GM21529 (cell line): ENCODE results near the gene SNCB.

Experiments
- ATAC-seq: cut with Tn5 transposase; IDR thresholded peaks from one replicate; pipeline ENCODE4 v1.9.1; 2021; ENCODE audit not compliant: unreplicated experiment

SNCB gene

DNA sequence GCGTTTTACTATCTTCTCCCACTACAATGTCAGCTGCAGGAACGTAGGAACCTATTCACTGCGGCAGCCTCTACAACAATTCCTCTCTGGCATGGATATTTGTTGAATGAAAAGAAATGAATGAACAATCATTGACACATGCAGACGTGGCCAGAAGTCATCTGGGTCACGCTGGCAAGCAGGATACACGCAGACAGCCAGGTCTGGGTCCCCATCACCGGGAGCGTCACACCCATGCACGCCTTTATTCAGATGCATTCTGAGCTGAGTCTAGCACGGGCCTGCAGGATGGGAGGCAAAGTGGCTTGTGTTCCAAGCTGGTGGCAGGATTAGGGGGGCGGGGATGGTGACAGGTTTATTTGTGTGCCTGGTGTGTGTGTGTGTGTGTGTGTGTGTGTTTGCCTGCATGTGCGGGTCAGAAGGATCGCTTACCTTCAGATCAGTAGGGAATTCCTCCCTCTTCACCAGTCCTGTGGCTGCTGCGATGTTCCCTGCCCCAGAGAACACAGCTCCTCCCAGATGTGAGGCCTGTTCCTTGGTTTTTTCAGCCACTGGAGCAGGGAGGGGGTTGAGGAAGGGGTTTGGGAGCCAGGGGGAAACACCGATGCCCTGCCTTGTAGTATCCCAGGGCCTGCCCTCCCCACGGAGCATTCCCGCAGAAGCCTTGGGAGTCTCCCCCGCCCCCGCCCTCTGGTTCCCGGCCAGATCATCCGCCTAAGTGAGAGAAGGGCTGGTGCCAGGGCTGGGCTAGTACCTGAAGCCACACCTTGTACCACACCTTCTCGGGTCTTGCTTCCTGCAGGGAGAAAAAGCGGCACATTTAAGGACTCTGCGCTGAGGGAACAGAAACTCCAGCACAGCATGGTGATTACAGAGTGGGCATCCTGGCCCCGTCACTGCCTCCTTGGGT, 4.1 kb downstream of the SNCB start:
- ATAC-seq, result no peak

DNA sequence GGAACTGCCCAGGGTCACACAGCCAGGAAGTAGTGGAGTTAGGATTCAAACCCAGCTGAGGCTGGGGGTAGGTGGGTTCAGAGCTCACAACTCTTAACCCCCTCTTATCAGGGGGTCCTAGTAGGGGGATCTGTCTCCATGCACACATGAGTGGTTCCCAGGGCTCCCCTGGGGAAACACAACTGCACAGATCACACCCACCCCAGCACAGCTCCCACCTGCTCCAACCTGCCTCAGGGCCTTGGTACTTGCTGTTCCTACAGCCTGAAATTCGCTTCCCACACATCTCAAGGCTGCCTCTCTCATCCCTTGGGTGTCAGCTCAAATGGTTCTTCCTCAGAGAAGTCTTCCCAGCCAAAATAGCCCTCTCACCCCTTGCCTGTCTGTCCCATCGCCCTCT, 4.8 kb downstream of the SNCB start:
- no peak for ATAC-seq

DNA sequence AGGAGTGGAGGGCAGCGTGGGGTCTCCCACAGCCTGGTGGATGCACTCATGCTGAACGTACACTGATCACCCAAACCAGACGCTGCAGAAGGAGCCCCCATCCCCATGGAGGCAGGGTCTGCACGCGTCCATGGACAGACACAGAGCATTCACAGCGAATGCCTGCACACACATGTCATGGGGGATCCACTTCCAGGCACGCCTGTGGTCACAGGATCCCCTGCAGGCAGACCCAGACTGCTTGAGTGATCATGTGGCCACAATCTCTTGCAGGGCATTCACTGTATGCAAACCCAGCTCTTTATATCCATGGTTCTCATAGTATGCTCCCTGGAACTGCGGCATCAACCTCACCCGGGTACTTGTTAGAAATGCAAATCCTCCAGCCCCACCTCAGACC, 5.4 kb downstream of the SNCB start:
- no peak for ATAC-seq

DNA sequence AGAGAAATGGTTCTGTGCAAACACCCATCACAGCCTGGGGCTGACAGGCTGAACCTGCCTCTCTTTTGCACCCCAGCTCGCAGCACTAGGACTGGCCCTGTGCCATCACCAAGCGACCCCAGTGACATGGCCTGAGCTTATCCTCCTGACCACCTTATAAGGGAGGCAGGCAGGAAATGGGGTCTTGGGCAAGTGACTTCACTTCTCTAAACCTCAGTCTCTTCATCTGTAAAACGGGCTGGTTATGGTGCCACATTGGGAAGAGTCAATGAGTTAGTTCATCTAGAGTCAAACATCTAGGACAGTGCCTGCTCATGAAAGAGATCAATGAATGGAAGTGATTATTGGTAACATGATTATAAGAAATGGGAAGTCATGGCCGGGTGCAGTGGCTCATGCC, 6.2 kb downstream of the SNCB start:
- no peak for ATAC-seq

DNA sequence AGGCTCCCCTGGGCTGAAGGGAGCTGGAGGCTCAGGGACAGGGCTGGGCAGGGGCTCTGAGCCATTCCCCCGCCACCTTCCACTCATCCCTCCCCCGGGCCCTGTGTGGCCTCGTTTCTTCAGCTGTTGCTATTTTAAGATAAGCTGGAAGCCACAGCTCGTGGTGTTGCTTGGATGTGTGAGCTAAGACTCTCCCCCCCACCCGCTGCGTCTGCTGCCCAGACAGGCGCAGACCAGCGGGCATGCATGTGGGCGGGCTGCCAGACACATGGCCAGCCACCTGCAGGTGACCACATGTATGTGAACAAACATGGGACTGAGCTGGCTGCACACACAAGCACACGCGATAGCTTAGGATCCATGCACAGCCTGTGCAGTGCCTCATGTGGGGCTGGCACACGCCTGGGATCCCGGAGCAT, 8.7 kb downstream of the SNCB start:
- no peak for ATAC-seq

DNA sequence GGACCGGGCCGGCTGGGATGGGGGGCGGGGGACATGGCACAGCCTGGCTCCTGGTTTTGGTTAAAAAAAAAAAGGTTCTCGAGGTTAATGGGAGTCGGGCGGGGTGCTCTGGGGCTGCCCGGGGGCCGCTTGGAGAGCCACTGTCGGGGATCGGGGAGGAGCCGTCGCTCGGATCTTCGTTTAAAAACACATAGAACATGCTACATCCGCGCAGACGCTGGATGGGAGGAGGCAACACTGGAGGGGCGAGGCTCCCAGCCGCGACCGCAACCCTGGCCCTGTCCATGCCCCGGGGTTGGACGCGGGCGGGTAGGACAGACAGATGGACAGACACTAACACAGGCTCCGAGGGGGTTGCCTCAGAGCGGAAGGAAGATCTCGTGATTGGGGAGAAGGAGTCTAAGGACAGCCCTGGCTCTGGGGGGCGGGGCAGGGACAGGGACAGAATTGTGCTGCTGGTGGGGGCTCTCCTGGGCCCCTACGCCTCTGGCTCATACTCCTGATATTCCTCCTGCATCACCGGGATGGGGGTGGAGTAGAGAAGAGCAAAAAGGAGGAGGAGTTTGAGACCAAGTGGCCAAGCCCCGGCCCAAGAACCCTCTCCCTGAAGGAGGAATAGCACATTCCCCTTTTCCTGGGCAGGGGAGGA, 9.9 kb downstream of the SNCB start:
- ATAC-seq, result no peak

DNA sequence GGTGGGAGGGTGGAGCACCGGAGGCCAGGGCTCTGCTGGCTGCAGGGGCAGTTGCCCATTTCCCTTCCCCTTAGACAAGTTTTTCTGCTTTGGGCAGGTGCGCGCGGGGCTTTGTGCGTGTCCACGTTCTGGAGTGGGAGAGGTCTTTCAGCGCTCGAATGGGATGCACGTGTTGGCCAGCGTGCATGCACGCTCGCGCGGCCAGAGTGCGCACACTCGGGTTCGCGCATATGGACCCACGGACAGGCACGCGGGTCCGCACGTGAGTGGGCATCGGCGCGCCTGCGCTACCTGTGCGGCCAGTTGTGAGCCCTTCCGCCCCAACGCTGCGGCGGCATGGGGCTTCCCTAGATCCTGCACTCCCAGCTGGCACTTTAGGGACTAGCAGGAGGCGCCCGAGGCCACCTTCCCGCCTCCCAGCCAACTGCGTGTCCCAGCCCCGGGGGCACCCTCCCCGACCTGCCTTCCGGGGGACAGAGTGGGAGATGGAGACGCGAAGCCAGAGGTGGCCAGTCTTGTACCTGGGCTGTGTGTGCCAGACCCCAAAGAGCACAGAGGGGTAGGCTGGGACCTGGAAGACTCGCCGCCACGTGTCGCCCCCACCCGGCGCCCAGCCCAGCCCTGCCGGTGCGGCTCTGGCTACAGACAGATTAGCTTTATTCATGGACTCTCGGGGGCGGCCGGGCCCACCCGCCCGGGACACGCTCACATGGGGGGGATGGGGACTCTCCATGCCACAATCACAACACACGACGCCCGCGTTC, 10.6 kb downstream of the SNCB start:
- ATAC-seq, result no peak

DNA sequence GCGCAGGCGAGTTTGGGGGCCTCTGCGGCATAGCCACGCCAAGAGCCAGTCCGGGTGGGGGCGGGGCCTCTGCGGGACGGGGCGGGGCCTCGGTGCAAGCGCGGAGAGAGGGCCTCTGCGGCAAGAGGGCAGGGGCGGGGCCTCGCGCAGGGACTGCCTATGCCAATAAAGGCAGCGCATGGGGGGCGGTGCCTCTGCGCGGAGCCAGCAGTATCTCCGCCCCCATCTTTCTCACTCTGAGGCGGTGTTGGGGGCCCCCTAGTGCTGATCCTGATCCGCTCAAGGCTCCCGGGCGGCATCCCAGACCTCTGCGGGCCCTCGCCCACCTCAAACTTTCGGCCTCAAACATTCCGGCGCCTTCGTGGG, 11.1 kb downstream of the SNCB start:
- peak; percentile 67 for ATAC-seq

DNA sequence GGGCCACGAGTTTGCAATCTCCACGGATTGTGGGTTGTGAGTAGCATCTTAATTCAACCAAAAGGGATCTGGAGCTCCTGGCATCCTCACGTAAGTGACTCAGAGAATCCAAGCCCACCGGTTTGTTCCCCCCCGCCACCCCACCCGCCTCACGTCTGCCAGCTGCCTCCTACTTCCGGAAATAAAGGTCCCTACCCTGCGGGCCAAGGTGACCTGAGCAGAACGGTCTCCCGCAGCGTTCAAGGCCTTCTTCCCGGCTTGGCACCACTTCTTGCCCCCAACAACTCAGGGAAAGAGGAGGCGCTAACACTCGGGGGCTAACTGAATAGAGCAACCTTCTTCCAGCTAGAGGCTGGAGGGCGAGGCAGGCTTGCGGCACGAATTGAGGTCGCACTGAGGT, 11.6 kb downstream of the SNCB start:
- no peak for ATAC-seq

DNA sequence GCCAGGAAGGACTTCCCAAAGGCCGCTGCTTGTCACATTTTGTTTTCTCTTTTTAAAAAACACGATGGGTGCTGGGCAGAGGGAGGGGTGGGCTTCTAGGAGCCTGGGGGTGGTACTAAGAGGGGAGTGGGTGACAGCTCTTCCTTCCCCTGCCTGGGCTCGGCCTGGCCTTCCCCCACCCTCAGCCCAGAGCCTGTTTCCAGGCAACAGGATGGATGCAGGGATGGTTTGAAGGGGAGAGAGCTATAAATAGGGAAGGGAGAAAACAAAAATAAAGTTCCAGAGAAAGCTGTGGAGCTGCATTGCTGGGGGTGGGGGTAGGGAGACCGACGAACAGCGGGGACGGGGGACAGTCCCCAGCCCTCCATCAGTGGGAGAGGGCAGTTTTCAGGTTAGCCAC, 13.8 kb downstream of the SNCB start:
- ATAC-seq, result no peak

DNA sequence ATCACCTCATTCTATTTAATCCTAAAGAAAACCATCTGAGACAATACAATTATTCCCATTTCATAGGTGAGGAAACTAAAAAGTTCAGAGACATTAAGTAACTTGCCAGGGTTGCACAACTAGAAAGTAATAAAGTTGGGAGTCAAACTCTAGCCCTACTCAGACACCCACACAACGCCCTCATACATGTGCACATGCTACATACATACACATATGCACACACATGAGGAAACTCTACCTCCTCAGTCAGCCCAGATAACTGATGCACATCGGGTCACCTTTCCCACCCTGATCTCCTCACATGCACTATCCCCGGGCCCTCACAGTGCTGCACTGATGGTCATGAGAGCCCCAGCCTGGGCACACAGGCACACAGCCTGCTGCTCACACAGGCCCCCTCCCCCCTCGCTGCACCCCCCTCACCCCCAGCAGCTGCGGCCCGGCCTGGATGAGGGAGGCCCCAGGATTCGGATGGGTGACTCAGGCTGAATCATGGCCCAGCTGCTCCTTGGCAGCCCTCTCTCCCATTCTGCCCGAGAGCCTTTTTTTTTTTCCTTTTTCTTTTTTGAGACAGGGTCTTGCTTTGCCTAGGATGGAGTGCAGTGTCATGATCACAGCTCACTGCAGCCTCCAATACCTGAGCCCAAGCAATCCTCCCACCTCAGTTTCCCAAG, 15.4 kb downstream of the SNCB start:
- no peak for ATAC-seq

DNA sequence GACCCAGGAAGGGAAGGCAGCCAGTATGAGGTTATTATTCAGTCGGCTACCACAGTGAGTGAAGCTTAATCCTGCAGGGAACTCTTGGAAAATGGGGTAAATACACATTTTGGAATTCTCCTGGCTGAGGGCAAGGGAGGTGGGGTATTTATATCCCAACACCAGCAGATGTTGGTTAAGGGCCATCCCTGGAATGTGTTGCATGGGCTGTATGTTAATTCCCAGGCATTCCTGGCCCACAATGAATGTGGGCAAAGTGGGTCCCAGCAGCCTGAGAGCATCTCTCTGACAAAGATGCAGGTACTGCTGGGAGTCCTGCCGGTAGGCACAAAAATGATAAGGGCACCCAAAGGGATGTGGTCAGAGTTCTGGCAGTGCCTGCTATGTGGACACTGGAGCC, 17.5 kb downstream of the SNCB start:
- ATAC-seq, result no peak

DNA sequence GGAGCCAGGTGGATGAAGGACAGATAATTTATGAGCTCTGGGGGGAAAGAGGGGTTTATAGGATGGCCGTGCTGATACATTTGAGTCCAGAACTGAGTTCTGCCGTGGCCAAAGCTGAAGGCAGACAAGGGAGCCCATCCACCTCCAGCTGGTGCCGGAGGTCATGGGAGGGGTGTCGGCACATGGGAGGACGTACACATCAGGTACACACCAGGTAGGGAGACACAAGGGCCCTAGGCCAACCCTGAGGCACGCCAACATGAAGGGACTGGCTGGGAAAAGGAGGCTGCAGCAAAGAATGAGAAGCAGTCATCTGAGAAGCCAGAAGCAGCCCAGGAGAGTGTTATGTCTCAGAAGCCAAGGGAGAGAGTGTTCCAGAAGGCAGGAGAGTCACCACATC, 18.3 kb downstream of the SNCB start:
- ATAC-seq, result no peak

DNA sequence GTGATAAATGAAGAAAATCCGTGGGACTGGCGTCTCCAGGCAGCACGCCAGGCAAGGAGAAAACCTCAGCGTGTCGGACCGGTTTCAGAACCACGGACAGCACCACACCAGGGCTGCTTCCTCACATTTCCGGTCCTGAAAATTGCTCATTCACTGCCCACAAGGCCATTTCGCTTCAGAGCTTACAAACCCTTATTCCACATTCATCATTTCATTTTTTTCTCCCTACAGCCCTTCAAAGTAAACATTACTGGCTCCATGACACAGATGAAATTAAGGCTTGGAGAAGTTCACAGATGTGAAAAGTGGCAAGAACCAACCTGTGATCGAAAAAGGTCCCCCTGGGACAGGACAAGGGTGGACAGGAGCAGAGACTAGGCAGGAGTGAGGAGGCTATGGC, 18.9 kb downstream of the SNCB start:
- ATAC-seq, result no peak

DNA sequence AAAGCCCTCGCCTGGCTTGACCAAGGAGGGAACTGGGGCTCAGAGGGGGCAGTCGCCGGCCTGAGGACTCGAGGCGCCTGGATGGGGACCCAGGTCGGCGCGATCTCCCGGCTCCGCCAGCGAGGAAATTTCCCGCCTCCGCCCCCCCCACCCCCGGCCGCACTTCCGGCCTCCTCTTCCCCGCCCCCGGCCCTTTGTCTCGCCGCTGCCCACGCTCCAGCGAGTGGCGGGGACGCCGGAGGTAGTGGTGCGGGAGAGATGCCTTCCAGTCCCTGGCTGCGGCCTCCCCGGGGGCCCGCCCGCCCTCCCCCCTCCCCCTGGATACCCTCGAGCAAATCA, 19.9 kb downstream of the SNCB start:
- ATAC-seq, result peak; percentile 22

DNA sequence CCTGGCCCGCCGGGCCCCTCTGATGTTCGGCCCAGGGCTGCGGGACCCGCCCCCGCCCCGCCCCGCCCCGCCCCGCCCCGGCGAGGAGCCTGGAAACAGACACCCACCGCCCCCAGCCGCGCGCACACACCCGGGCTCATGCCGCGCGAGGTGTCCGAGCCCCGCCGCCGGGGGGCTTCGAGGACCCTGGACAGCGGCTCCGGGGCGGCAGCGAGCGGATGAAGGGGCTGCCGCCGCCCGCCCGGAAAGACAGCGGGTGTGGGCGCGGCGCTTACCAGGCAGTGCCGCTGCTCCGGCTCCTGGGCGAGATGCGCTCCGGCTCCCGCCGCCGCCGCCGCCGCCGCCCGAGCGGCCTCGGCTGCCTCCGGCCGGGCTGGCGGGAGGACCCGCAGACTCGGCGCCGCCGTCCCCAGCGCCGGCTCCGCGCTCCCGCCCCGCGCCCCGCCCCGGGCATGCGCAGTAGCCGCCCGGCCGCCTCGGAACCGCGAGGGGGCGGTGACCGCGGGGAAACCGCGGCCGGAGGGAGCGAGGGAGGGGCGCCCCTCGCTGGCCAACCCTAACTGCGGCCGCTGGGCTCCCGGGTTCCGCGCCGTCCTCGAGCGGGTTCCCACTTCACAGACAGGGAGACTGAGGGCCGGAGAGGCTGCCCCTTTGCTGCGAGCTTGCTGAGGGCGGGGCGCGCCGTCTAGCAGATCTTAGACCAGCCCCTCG, 20.5 kb downstream of the SNCB start, which contains the start of gene GPRIN1:
Gene GPRIN1 (minus strand): TSS at position 433 of the 711 bp plus-strand sequence. CDS start 10,322 bp downstream, outside the sequence.
- ATAC-seq, result peak; percentile 81

DNA sequence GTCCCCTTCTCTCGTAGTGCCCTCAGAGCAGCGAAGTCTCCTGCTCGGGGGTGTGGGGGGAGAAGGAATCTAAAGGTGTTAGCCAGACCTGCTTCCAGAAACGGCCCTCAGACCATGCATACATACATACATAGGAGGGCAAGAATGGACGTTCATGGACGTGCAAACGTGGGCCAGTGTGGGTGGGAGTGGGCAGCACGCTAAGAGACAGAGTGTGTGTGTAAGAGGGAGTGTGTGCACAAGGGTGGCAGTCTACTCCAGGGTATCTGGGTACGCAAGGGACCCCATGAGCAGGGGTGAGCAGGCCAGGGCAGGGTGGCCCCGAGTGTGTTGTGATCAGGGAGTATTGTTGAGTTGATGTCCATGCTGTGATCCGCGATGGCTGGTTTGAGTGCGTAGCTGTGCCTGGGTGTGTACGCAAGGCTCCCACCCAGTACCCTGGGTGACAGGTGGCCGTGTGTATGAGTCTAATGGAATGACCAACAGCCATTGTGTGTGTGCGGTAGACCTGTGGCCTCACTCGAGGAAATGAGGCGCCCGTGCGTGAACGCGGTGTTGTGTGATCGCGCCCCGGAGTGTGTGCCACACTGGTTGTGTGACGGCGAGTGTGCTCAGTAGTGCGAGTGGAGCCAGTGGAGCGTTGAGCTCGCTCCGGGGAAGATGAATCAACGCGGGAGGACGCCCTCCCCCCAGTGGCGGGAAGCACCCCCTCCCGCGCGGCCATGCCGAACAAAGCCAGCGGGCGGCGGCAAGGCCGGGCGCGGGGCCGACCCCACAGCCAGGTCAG, 21.2 kb downstream of the SNCB start:
- peak; percentile 12 for ATAC-seq

DNA sequence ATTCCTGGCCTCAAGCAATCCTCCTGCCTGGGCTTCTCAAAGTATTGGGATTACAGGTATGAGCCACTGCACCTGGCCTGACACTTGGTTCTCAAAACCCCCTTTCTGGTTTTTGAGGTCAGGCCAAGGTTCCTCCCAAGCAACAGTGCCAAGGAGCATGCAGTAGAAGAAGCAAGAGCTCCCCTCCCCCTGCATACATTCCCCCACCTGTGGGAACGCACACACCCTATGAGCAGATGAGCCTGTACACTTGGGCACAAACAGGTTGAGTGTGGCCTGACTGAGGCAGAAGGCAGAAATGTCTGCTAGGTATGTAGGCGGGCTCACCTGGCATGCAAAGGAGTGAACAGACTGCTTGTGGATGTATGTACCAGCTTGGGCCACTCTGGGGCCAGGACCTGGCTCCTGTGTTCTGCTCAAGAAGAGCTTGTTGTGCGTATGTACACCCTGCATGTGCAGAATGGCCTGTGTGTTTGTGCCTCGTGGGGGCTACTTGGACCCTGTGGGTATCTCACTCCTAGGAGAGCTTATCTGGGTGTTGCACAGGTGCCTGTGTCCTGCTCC, 22.1 kb downstream of the SNCB start:
- ATAC-seq, result no peak

DNA sequence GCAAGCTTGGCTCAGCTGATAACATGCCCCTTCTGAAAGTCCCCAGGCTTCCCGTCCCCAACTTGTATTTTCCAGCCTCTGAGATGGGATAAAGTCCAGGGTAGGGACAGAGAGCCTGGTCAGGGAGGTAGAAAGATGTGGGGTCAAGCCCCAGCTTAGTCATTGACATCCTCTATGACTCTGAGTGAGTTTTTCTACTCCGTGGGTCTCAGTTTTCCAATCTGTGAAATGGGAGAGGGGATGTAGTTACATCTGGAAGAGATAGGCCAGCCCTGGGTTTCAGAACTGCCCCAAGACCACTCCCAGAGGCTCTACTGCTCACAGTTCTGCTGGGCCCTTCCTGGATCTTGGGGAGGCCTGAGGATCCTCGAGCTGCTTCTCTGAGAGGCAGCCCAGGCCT, 23.5 kb downstream of the SNCB start:
- ATAC-seq, result no peak

DNA sequence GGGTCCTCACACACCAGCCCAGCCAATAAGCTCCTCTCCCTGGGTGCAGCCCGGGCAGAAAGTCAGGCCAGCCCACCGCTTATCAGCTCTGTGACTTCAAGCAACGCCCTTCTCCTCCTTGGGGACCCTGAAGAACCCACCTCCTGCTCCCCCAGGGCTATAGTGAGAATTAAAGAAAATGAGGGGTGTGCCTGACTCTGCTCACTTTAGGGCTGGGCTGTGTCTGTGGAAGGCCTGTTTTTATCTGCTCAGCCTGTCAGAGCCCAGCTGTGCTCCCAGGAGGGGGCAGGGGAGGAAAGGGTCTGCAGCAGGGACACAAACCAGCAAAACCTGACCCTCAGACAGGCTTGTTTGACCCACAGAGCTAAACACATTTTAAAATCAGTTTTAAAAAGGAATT, 24.3 kb downstream of the SNCB start:
- no peak for ATAC-seq
